Neutrophil (primary cell): ENCODE data around the gene PTGFRN.
"Not testable (repeated sequence)": the region's sequence is repeated elsewhere in the genome, so short reads cannot be mapped to it uniquely, and the experiment has no call there.

Experiments
- H3K27ac ChIP-seq: fragments of 200-600 bp; sonication (generic); 2 replicates; pipeline ENCODE4 v1.5.1; 2016; ENCODE audit warnings: mild to moderate bottlenecking, moderate library complexity
- H3K27me3 ChIP-seq: fragments of 200-600 bp; sonication (generic); 2 replicates; pipeline ENCODE4 v1.6.0; 2016; ENCODE audit warnings: mild to moderate bottlenecking
- H3K36me3 ChIP-seq: fragments of 200-600 bp; sonication (generic); 2 replicates; pipeline ENCODE4 v1.5.1; 2017
- H3K4me1 ChIP-seq, 2 experiments: fragments of 200-600 bp in 1 of 2; sonication (generic) in 1 of 2; 1 replicate in 1 of 2; 2 replicates in 1 of 2; pipeline versions ENCODE4 v1.5.1 to v1.6.1; 2013 to 2016; ENCODE audit warnings: low read depth in 1 of 2, low read length in 1 of 2, mild to moderate bottlenecking in 1 of 2, moderate library complexity in 1 of 2; ENCODE audit not compliant: control insufficient read depth in 1 of 2, insufficient read depth in 1 of 2
- H3K4me3 ChIP-seq, 2 experiments: fragments of 200-600 bp in 1 of 2; sonication (generic) in 1 of 2; 1 replicate in 1 of 2; 2 replicates in 1 of 2; pipeline ENCODE4 v1.5.1; 2013 to 2016; ENCODE audit warnings: low read depth in 1 of 2, low read length in 1 of 2, mild to moderate bottlenecking in 1 of 2, moderate library complexity in 1 of 2
- H3K9me3 ChIP-seq: fragments of 200-600 bp; sonication (generic); 2 replicates; pipeline ENCODE4 v1.5.1; 2016
- TF ChIP-seq, protein P1 (sequence below): fragments of 200-600 bp; sonication (generic); IDR thresholded peaks from 2 replicates; pipeline ENCODE4 v1.5.1; 2016; ENCODE audit warnings: antibody characterized with exemption

Gene PTGFRN

GRCh38 chr1:116934586-116935207 lies 25.0 kb downstream of the PTGFRN start:
- Histone ChIP-seq H3K4me1 (no peaks in the 10 kb centered on the region), H3K9me3 (no peaks in the 10 kb centered on the region), H3K27ac (no peak overlapping the region), H3K36me3 (no peaks in the 10 kb centered on the region), H3K27me3 (peaks cover 16% of the 10 kb centered on the region), H3K4me3 (no peak overlapping the region)
- TF ChIP-seq, protein P1, sequence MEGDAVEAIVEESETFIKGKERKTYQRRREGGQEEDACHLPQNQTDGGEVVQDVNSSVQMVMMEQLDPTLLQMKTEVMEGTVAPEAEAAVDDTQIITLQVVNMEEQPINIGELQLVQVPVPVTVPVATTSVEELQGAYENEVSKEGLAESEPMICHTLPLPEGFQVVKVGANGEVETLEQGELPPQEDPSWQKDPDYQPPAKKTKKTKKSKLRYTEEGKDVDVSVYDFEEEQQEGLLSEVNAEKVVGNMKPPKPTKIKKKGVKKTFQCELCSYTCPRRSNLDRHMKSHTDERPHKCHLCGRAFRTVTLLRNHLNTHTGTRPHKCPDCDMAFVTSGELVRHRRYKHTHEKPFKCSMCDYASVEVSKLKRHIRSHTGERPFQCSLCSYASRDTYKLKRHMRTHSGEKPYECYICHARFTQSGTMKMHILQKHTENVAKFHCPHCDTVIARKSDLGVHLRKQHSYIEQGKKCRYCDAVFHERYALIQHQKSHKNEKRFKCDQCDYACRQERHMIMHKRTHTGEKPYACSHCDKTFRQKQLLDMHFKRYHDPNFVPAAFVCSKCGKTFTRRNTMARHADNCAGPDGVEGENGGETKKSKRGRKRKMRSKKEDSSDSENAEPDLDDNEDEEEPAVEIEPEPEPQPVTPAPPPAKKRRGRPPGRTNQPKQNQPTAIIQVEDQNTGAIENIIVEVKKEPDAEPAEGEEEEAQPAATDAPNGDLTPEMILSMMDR: no peak

GRCh38 chr1:116938216-116938615 lies 28.5 kb downstream of the PTGFRN start:
- TF ChIP-seq, protein P1: no peak
- Histone ChIP-seq H3K27ac (no peak overlapping the region), H3K9me3 (no peaks in the 10 kb centered on the region), H3K27me3 (peaks cover 34% of the 10 kb centered on the region), H3K36me3 (no peaks in the 10 kb centered on the region), H3K4me1 (no peaks in the 10 kb centered on the region), H3K4me3 (no peak overlapping the region)

DNA sequence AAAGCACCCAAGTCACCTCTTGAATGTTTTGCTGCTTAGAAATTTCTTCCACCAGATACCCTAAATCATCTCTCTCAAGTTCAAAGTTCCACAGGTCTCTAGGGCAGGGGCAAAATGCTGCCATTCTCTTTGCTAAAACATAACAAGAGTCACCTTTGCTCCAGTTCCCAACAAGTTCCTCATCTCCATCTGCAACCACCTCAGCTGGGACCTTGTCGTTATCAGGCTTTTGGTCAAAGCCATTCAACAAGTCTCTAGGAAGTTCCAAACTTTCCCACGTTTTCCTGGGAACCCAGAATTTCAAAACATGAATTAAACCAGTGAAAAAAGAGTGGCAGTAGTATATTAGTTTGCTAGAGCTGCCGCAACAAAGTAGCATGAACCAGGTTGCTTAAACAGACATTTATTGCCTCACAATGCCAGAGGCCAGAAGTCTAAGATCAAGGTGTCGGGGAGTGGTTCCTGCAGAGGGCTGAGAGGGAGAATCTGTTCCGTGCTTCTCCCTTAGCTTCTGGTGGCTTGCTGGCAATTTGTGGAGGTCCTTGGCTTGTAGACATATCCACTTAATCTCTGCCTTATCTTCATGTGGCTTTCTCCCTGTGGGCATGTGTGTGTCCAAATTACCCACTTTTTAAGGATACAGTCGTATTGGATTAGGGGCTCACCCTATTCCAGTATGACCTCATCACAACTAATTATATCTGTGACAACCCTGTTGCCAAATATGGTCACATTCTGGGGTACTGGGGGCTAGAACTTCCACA lies 30.2 kb downstream of the PTGFRN start:
- H3K9me3 ChIP-seq, H3K27ac ChIP-seq, H3K4me3 ChIP-seq, H3K36me3 ChIP-seq, H3K4me1 ChIP-seq: not testable (repeated sequence)
- H3K27me3 ChIP-seq: peaks cover 24% of the 10 kb centered on the region

DNA sequence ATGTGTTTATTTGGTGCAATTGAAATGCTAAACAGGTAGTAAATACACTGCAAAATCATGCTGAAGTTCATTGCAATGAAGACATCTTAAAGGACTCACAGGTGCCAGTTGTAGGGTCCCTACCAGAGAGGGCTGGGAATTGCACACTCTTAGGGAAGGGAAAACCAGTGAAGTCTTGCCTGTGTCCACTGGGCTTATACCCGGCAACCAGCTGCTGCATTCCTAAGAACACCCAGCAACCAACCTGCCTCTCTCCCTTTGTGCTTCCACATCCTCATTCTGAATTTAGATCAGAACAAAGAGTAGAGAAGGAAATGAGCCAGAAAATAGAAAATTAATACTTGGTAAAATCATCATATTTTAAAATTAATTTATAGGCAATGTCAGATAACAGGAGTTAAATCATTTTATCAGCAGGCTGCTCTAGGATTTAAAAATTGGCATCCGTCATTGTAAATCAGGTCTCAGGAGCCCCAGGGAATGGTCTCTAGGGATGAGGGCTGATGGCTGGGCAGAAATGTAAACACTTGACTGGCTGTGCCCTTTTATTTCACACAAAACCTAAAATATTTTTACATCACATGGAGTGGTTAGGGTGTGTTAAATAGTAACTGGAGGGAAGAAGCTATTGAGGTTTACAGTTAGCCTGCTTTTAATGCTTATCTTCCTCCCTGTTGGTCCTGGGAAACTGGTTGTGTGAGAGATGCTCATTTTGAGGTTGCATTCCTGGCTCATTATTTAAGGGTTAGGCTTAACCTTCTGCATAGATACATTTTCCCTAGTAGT lies 31.3 kb downstream of the PTGFRN start:
- no peak overlapping the region for H3K4me3 ChIP-seq
- peaks cover 18% of the 10 kb centered on the region for H3K27me3 ChIP-seq
- H3K9me3 ChIP-seq: no peaks in the 10 kb centered on the region
- H3K36me3 ChIP-seq: no peaks in the 10 kb centered on the region
- H3K4me1 ChIP-seq: no peaks in the 10 kb centered on the region
- no peak overlapping the region for H3K27ac ChIP-seq
- TF ChIP-seq, protein P1: no peak

DNA sequence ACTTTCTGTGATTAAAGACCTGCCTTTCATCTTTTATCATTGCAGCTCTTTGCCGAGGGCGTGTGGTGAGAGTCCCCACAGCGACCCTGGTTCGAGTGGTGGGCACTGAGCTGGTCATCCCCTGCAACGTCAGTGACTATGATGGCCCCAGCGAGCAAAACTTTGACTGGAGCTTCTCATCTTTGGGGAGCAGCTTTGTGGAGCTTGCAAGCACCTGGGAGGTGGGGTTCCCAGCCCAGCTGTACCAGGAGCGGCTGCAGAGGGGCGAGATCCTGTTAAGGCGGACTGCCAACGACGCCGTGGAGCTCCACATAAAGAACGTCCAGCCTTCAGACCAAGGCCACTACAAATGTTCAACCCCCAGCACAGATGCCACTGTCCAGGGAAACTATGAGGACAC lies 32.0 kb downstream of the PTGFRN start:
- no peak overlapping the region for H3K27ac ChIP-seq
- H3K36me3 ChIP-seq: no peaks in the 10 kb centered on the region
- no peaks in the 10 kb centered on the region for H3K9me3 ChIP-seq
- H3K4me3 ChIP-seq: no peak overlapping the region
- peaks cover 18% of the 10 kb centered on the region for H3K27me3 ChIP-seq
- TF ChIP-seq, protein P1: no peak
- H3K4me1 ChIP-seq: no peaks in the 10 kb centered on the region

DNA sequence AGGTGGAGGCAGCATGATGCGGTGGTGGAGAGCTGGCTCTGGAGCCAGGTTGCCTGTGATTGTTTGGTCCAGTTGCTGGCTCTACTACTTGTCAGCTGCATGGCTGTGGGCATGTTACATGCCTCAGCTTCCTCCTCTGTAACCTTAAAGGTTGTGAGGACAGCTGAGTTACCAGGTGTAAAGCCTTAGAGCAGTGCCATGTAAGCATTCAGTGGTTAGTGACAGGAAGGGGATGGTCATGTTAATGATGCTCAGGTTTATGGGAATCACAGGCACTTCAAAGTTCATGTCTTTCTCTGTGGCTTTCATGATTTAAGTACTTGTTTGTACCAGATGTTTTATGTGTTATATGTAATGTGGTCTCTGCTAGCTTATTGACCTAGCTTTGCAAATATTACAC lies 32.6 kb downstream of the PTGFRN start:
- Histone ChIP-seq H3K36me3 (no peaks in the 10 kb centered on the region), H3K27ac (no peak overlapping the region), H3K27me3 (peaks cover 18% of the 10 kb centered on the region), H3K9me3 (no peaks in the 10 kb centered on the region), H3K4me1 (no peaks in the 10 kb centered on the region), H3K4me3 (no peak overlapping the region)
- TF ChIP-seq, protein P1: no peak
